Sigmoid colon (tissue), 4 donors: Measurements from ENCODE around the gene TRIM16.

Experiments
- POLR2A ChIP-seq, 2 donors: fragments of 450-650 bp; IDR thresholded peaks; one replicate each; pipeline ENCODE4 v1.6.1; 2016; ENCODE audit warnings: antibody characterized with exemption in 2 of 2, mild to moderate bottlenecking in 2 of 2, moderate library complexity in 2 of 2
- POLR2AphosphoS5 ChIP-seq, 4 donors: sonication (generic); formaldehyde crosslinking; IDR thresholded peaks; one replicate each; pipeline ENCODE4 v1.6.1; 2017; ENCODE audit warnings: antibody characterized with exemption in 4 of 4

- no peak for TF ChIP-seq POLR2A (IDR thresholded peaks at IDR 0.05)
- no peak for TF ChIP-seq POLR2AphosphoS5 (IDR thresholded peaks at IDR 0.05)
Measured at GRCh38 chr17:15654886-15655561, 29.1 kb downstream of the TRIM16 start.
